Measurements from ENCODE around the gene CD163L1.

DNA sequence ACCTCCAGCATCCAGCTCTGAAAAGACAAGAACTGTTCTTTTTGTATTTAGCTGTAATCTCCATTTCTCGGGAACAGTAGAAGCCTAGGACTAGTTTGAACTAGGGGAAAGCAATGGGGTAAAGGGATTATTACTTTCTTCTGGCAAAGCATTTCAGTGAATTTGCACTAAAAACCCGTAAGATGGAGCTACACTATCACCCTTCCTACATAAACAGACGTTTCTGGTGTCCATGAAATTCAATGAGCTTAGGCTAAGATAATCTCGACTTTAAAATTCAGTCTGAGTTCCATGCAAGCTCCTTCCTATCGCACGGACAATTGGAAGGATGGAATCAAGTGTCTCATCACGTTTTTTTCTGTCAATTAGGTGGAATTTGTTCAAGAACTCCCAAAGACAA lies 116.0 kb downstream of the CD163L1 start:
- TF ChIP-seq, protein P1, sequence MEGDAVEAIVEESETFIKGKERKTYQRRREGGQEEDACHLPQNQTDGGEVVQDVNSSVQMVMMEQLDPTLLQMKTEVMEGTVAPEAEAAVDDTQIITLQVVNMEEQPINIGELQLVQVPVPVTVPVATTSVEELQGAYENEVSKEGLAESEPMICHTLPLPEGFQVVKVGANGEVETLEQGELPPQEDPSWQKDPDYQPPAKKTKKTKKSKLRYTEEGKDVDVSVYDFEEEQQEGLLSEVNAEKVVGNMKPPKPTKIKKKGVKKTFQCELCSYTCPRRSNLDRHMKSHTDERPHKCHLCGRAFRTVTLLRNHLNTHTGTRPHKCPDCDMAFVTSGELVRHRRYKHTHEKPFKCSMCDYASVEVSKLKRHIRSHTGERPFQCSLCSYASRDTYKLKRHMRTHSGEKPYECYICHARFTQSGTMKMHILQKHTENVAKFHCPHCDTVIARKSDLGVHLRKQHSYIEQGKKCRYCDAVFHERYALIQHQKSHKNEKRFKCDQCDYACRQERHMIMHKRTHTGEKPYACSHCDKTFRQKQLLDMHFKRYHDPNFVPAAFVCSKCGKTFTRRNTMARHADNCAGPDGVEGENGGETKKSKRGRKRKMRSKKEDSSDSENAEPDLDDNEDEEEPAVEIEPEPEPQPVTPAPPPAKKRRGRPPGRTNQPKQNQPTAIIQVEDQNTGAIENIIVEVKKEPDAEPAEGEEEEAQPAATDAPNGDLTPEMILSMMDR (IDR thresholded peaks at IDR 0.05), result no peak
- TF ChIP-seq POLR2A (IDR thresholded peaks at IDR 0.05) (no peak), EP300 (IDR thresholded peaks at IDR 0.05) (no peak), POLR2AphosphoS5 (IDR thresholded peaks at IDR 0.05) (no peak)

Data from stomach (tissue), 4 donors.